Prostate gland (tissue), 2 donors: ENCODE data around the gene ZNF20.

Experiments
- POLR2A ChIP-seq: fragments of 450-650 bp; IDR thresholded peaks from one replicate; pipeline ENCODE4 v1.6.1; 2016; ENCODE audit warnings: antibody characterized with exemption, mild to moderate bottlenecking
- POLR2AphosphoS5 ChIP-seq: sonication (generic); formaldehyde crosslinking; IDR thresholded peaks from one replicate; pipeline ENCODE4 v1.6.1; 2017; ENCODE audit warnings: antibody characterized with exemption
- TF ChIP-seq, protein P1 (sequence below), 4 experiments: fragments of 200-600 bp in 2 of 4; fragments of 450-650 bp in 2 of 4; sonication (generic) in 2 of 4; IDR thresholded peaks; 1 replicate in 3 of 4; 2 replicates in 1 of 4; pipeline ENCODE4 v1.5.1; 2016 to 2019; ENCODE audit warnings: antibody characterized with exemption in 4 of 4, mild to moderate bottlenecking in 2 of 4, moderate library complexity in 2 of 4

GRCh38 chr19:12163826-12164225, 23.7 kb upstream of the ZNF20 start:
- no peak for TF ChIP-seq POLR2A
- TF ChIP-seq, protein P1, sequence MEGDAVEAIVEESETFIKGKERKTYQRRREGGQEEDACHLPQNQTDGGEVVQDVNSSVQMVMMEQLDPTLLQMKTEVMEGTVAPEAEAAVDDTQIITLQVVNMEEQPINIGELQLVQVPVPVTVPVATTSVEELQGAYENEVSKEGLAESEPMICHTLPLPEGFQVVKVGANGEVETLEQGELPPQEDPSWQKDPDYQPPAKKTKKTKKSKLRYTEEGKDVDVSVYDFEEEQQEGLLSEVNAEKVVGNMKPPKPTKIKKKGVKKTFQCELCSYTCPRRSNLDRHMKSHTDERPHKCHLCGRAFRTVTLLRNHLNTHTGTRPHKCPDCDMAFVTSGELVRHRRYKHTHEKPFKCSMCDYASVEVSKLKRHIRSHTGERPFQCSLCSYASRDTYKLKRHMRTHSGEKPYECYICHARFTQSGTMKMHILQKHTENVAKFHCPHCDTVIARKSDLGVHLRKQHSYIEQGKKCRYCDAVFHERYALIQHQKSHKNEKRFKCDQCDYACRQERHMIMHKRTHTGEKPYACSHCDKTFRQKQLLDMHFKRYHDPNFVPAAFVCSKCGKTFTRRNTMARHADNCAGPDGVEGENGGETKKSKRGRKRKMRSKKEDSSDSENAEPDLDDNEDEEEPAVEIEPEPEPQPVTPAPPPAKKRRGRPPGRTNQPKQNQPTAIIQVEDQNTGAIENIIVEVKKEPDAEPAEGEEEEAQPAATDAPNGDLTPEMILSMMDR (IDR thresholded peaks at IDR 0.05): no peak
- no peak for TF ChIP-seq POLR2AphosphoS5
